Thyroid gland (tissue), 4 donors: ENCODE results near the gene POLR3GL.

Source experiments
- POLR2A ChIP-seq, 2 donors: fragments of 450-650 bp; IDR thresholded peaks; one replicate each; pipeline ENCODE4 v1.6.1; 2017; ENCODE audit warnings: antibody characterized with exemption in 2 of 2, mild to moderate bottlenecking in 2 of 2, moderate library complexity in 1 of 2
- TF ChIP-seq, protein P1 (sequence below), 6 experiments: fragments of 200-600 bp in 3 of 6; fragments of 450-650 bp in 3 of 6; sonication (generic) in 3 of 6; IDR thresholded peaks; one replicate each; pipeline ENCODE4 v1.5.1; 2016 to 2019; ENCODE audit warnings: antibody characterized with exemption in 6 of 6, mild to moderate bottlenecking in 2 of 6, inconsistent platforms in 1 of 6, moderate library complexity in 1 of 6

DNA sequence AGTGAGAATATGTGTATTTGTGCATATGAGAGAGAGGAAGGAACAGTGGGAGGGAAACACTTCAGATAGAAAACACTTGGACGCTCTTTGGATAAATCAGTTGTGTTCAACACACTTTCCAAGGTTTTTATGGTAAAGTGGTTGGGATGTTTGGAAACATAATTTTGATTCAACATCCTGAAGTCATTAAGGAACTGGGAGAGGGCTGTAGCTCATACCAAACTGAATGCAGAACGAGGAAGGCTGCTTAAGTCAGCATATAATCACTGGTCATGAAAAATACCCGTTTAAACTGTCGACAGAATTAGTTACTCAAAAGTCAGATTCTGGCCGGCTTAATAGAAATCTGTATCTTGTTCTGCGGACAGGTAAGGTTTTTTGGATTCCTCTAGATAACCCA, 21.6 kb upstream of the POLR3GL start:
- TF ChIP-seq, protein P1, sequence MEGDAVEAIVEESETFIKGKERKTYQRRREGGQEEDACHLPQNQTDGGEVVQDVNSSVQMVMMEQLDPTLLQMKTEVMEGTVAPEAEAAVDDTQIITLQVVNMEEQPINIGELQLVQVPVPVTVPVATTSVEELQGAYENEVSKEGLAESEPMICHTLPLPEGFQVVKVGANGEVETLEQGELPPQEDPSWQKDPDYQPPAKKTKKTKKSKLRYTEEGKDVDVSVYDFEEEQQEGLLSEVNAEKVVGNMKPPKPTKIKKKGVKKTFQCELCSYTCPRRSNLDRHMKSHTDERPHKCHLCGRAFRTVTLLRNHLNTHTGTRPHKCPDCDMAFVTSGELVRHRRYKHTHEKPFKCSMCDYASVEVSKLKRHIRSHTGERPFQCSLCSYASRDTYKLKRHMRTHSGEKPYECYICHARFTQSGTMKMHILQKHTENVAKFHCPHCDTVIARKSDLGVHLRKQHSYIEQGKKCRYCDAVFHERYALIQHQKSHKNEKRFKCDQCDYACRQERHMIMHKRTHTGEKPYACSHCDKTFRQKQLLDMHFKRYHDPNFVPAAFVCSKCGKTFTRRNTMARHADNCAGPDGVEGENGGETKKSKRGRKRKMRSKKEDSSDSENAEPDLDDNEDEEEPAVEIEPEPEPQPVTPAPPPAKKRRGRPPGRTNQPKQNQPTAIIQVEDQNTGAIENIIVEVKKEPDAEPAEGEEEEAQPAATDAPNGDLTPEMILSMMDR (IDR thresholded peaks at IDR 0.05), result no peak
- TF ChIP-seq POLR2A (IDR thresholded peaks at IDR 0.05), result no peak
